NCI-H187 (cell line): Measurements from ENCODE around the gene DNM3.

Experiments used
- DNase-seq, 2 experiments: peaks; one replicate each; lab custom pipeline; 2025; lab: John Stamatoyannopoulos, UW

The DNM3 gene

DNA sequence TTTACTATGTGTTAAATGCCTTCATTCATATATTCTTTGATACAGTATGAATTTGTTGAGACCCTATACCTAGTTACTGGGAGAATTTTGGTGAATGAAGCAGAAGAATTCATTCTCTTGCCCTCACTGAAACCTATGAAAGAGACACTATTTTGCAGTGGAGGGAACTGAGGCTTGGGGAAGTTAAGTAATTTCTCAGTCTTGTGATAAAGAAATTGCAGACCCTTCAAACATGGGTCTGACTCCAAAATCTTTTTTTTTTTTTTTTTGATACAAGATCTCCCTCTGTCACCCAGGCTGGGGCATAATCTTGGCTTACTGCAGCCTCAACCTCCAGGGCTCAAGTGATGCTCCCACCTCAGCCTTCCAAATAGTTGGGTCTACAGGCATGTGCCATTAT is 132.1 kb downstream of the DNM3 start:
- no peak for DNase-seq

DNA sequence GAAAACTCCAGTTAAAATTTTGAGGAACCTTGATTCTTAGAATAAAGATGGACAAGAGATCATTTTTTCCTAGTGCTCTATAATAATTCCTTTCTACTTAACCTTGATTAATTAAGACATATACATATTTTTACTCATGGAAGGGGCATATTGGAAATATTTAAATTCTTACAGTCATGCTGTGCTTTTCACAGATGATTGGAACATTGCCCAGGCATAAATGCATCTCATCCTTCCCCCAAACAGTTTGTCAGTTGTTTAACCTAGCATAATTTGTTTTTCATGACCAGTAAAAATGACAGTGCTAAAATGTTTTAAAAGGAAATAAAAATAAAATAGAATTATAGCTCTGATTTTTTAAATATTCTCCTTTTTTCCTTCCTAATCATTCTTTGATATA is 140.0 kb downstream of the DNM3 start:
- no peak for DNase-seq

DNA sequence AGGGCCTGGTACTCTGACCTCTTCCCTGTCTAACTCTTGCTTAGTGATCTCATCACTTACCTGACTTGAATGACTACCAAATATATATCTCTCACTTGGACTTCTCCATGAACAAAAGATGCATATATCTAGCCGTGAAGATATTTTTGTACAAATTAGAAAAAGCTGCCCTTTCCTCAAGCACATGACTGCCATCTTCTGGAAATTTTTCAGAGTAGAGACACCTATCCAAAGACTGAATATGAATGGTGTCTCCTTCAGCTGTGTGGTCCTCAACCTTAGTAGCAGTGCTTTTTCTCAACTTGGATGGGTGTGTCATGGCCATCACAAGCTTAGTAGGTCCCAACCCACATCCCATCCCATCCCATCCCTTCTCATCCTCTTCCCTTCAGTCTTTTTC is 142.3 kb downstream of the DNM3 start:
- DNase-seq = no peak

DNA sequence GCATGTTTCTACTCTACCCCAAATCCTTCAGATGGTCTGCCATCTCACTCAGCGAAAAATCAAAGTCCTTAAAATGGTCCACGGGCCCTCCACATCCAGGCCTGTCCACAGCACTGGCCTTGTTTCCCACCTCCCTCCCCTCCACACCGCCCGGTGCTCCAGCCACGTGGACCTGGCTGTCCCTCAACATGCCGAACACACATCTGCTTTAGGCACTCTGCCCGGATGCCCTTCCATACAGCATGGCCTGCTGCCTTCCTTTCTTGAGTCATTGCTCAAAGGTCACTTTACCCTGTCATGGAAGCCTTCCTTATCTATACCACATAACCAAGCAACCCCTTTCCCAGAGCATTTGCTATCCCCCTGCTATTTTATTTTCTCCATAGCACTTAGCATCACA is 143.0 kb downstream of the DNM3 start:
- no peak for DNase-seq

DNA sequence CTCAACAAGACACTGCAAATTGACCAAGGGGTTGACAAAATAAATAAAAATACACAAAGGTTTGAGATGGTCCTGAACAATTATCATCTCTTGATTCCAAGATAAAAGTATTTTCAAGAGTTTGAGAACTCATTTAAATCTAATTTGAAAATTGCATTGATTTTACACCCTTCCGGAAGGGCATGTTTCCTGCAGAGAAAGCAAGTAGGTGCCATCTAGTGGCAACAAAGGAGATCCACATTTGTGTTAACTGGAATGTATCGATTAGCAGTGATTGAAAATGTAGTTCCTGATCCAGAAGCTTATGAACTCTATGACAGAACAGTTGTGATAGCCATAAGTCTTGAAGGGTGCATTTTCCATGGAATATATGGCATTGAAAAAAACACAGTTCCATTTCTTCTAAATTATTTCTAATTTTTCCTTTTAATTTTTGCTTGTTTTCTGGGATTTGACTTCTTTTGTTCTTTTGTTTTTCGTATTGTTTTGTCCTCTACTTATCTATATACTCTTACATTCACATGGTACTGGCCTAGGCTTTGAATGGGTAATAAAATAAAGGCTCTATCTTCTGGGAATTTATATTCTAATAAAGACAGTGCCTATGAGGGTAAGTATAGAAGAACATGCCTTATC is 143.7 kb downstream of the DNM3 start:
- DNase-seq = peak in 1 of 2 experiments; percentile 27

DNA sequence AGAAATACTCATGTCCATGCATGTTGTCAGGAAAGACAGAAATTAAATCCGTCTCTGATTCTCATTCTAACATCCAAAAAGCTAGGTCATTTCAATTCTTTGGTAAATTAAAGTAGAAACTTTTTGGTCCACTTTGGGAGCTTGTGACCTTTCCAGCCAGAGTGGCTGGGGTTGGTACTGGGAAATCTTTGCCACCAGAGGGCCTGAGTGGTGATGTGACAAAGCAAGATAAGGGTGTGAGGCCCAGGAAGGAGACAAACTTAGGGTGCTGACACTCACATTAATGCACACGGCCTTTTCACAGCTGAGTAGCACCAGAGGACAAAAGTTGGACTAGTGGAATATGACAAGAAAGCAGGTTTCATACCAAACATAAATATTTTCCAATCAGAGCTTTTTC is 144.3 kb downstream of the DNM3 start:
- DNase-seq = no peak

DNA sequence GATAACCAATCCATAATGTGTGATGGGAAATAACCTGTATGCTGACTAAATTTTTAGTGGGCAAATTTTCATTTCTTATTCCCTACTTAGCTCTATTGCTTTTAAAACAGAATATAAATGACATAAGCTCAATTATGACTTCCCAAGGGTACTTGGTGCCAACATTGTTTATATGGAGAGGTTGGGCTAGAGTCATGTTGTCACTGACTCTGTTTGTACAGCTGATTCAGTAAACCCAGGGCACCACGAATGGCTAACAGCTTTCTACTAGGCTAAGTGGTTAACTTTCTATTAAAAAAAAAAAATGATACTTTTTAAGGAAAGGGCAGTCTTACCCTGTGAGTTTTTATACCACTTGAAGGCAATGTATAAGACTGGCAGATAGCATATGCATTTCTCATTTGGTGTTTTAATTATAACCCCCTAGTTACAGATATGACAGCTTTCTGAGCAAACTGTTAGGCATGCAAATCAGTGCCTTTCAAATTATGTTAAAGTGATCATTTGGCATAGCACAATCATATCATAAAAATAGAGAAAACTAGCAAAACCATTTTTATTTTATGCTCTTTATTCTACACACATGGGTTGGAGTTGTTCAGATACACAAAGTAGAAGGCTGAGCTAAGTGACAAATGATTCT is 147.1 kb downstream of the DNM3 start:
- DNase-seq = no peak

DNA sequence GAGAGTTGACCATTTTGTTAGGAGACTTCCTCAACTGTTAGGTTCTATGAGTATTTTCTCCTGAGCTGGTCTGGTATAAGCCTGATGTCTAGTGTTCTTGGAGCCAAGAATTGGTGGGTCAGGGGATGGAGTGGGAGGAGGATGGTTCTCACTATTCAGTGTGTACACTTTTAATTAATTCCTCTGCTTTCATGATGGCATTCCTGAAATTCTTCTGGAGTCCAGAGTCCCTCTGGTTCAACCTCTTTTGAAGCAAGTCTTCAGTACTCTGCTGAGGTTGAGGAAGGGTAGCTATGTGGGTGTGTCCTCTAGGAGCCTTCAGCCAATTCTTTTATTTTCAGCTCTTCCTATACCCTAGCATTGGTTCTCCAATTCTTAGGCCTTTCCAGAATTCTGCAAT is 149.1 kb downstream of the DNM3 start:
- no peak for DNase-seq

DNA sequence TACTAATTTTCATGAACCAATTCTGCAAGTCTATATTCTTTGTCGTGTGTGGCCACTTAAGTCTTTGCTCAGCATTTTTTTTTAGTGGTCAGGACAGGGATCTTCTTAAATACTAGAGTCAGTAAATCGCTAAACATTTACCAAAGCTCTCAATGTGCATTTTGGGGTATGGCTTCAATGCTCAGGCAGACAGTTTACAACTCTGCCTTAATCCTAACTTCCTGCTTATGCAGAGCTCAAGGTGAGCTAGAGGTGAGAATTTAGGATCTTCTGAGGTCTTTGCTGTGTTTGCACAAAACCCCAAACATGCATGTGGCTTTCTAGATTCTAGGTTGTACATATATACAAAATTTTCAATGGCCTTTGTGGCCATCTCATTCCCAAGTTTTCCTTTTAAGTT is 153.0 kb downstream of the DNM3 start:
- no peak for DNase-seq

DNA sequence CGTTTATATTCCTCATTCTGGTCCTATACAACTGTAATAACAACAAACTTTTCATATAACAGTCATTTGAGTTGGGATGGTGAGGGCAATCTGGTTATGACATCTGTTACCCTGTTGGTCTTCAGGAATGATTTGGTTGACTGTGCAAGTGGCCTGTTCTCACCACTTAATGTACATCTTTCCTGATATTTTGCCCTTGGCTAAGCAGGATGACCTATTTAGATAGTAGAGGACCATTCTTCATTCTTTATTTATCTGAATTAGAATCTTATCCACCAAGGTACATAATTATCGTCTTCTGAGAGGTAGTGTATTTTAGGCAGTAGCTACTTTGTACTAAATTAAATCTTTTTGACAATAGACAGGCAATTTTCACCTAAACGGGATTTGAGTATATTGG is 154.3 kb downstream of the DNM3 start:
- DNase-seq = no peak

DNA sequence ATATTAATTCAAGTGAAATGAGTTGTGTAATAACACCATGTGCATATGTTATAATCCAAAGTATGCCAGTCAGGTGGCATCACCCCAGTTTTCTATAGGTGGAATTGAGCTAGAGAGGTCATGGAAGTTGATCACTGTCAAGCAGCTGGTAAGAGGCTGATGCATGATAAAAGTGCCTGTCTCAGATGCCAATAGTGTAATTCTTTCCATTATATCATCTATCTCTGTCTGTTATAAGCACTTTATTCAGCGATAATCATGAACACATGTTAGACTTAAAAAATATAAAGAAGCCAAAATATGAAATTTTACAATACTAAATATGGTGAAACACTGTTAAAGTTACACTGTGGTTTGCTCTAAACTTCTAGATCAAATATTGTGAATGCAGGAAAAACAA is 156.6 kb downstream of the DNM3 start:
- no peak for DNase-seq

DNA sequence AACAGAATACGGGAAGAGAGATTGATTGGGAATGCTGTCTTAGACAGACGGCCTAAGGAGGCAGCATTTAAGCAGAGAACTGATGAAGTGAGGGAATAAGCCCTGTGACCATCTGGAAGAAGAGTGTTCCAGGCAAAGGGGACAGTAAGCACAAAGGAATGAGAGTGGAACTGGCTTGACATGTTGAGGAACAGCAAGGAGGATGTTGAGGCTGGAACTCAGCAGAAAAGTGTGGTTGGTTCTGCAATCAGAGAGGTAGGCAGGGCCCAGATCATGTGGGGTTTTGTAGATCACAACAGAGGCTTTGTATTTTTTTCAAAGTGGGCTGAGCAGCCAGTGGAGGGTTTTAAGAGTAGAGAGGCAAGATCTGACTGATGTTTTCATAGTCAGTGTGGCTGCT is 157.4 kb downstream of the DNM3 start:
- DNase-seq = no peak

DNA sequence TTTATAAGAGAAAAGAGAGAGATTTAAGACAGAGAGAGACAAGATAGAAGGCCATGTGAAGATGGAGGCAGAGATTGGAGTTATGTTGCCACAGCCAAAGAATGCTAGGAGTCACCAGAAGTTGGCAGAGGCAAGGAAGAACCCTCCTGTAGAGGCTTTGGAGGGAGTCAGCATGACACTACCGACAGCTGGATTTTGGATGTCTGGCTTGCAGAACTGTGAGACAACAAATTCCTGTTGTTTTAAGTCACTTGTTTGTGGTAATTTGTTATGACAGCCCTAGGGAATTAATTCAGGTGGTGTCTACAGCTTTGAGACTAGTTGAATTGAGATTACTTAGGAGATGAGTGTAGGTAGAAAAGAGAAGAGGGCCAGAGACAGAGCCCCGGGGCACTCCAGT is 158.5 kb downstream of the DNM3 start:
- no peak for DNase-seq

DNA sequence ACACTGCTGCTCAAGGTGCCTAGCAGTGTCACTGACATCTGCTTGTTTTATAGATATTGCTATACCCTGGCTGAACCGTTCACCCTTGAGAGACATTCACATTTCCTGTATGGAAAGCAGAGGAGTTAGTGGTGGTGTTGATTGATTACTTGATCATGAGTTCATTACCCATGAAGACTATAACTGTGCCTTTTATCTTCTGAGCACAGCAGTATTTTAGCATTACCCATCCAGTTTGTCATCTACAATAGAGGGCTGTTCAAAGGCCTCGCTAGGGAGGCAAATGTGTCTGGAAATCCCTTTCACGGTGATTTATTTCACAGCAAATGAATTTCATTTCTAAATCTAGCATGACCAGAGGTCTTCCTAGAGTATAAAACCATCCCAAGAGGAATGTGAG is 160.0 kb downstream of the DNM3 start:
- DNase-seq = no peak

DNA sequence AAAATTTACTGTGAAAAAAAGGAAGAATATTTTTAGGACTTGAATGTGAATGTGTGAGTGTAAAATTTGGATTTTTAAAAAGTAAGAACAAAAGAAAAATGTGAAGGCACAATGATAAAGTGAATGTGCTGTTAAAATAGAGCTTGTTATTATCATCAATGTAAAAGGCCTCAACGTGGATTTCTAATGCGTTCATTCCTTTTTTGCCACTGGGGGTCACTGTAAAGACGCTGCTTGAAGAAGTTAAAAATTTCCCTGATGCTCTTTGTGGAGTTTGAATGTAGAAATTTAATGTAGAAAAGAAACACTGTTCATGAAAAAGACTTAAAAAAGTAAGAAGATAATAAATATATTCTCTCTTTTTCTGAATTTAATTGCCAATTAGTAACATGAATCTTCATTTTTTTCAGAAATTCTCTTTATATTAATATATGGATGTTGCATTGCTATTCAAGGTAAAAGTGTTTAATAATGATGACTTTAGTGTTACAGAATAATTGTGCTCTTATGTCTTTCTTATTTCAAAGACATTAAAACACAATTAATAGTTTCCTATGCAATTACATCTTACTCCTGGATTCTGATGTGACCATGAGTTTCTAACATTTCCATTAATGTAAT is 161.5 kb downstream of the DNM3 start:
- DNase-seq = peak; percentile 25 to 26

DNA sequence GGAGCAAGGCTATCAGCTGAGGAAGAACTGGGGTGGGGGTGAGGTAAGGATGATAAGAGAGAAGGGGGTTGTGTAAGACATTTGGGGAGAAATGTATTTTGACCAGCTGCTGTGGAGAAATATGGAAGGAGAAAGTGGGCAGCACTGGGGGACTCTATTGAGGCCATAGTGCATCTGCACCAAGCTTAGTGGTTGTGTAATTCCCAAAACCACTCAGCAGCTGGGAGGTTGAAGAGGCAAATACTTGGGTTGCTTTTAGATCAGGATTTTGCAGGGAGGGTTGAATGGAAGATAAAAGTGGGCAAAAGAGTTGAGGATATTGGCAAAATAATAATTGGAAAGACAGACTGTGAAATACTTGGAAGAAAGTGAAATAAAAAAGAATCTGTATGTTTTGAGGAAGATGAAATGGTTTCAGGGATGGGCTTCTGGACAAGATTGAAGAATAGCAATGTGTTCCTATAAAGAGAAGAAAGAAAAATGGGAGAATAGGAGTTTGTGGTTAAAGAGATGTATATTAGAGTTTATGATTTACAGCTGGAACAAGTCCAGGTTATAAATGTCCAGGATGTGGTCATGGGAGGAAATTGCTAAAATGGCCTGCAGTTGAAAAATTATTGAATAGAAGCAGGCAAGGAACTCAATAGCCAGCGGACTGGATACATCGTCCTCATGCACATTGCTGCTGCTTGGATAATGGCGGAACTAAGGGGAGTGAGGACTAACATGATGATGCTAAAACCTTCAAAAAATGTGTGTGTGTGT is 162.7 kb downstream of the DNM3 start:
- no peak for DNase-seq

DNA sequence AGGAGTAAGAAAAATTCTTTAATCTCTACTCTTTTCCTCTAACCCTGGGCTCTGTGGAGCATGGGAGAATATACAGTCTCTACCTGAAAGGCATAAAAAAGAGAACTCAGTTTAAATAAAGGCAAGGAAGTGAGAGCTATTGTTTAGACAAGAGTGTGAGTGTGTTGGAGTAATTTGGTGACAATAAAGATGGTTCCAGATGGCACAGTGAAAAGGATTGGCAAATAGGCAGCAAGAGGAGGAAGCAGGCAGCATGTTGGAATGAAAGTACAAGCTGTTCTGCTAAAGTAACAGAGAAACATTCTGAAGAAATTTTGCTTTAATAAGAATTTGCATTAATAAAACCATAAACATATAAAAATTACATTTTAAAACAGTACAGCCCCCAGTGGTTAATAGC is 163.4 kb downstream of the DNM3 start:
- DNase-seq = no peak

DNA sequence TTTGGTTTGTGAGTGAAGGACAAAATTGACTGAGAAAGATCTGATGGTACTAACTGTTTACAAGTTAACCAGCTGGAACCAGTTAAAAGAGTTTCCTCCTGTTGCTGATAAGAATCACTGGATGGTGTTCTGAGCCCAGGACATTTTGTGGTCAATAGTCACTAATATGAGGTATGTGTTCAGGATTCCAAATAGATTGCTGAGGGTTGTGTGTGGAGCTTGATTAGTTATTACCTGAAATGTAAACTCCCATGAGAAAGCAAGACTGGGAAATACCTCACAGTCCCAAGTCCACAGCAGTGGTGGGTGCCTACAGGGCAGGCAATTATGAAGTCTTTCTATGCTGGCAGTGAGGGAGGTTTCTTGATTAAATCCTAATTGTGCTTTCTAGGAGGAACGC is 164.6 kb downstream of the DNM3 start:
- no peak for DNase-seq

DNA sequence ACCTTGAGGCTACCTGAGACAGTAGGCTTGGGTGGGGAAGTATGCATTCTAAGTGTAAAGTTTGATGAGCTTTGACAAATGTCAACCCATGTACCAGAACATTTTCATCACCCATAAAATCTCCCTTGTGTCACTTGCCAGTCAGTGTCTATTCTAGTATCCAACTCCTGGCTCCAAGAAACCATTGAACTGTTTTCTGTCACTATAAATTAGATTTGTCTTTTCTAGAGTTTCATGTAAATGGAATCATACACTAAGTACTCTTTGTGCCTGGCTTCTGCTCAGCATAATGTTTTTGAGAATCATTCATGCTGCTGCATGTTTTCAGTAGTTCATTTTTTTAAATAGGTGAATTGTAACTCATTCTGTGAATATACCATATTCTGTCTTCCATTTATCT is 165.4 kb downstream of the DNM3 start:
- DNase-seq = no peak

DNA sequence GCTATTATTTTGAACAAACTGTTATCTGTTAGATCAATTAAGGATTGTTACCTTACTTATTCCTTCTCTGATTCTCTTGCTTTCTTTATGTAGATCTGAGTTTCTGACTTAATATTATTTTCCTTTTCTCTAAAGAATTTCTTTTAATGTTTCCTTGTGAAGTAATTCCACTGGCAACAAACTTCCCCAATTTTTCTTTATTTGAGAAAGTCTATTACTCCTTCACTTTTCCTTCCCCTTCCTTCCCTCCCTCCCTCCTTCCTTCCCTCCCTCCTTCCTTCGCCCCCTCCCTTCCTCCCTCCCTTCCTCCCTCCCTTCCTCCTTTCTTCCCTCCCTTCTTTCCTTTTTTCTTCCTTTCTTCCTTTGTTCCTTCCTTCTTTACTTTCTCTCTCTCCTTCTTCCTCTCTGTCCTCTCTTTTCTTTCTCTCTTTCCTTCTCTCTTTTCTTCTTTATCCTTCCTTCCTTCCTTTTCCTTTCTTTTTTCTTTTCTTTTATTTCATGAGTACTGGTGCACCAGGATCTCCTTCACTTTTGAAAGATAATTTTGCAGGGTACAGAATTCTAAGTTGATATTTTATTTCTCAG is 177.5 kb downstream of the DNM3 start:
- DNase-seq = no peak

DNA sequence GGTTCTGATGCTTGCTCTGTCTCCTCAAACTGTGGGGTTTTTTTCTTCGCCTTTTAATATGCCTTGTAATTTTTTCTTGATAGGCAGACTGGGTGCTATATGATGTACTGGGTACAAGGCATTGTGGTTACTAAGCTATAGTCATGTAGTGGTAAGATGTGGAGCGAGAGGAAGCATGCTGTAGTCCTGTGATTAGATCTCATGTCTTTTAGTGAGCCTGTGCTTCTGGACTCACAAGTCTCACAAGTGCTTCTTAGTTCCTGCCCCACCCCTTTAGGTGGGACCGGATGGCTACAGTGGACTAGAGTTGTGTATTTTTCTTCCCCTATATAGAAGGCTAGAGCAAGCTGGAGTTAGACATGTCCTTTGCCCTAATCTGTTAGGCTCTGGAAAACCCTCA is 178.7 kb downstream of the DNM3 start:
- no peak for DNase-seq

DNA sequence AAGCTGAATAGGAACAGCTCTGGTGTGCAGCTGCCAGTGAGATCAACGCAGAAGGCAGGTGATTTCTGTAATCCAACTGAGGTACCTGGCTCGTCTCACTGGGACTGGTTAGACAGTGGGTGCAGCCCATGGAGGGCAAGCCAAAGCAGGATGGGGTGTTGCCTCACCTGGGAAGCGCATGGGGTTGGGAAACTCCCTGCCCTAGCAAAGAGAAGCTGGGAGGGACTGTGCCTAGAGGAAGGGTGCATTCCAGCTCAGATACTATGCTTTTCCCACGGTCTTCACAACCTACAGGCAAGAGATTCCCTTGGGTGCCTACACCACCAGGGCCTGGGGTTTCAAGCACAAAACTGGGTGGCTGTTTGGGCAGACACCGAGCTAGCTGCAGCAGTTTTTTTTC is 183.2 kb downstream of the DNM3 start:
- no peak for DNase-seq
